Measurements from ENCODE around the gene OSBPL5.

DNA sequence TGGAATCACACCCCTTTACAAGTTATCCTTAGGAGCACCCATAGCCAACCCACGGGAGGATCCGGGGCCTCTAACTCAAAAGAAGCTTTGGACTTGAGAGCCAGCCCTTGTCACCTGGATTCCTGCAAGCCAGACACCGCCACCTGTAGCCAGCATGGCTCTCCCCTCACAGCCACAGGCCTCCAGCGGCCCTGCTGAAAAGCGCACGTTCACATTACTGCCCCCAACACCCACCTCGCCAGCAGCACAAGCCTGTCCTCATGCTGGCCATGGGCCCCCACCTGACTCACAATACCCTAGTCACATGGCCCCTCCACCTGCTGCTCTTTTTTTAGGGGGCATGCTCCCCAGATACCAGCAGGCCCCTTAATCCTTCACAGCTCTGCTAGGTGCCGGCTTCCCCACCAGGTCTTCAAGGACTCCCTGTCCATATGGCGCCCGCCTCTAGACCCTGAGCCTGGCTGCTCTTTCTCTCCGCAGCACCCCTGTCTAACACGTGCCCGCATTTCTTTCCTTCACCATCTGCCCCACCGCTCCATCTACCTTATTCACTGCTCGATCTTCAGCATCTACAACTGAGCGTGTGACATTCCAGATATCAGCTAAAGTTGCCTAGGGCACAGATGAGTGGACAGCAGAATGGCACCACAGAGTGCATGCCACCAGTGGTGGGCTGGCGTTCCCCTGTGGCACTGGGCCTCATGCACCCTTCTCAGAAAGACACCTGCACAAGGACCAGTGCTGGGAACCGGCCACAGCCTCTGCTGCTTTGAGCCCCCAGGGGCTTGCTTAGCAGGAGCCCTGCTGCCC lies 114.5 kb downstream of the OSBPL5 start:
- TF ChIP-seq, protein P1, sequence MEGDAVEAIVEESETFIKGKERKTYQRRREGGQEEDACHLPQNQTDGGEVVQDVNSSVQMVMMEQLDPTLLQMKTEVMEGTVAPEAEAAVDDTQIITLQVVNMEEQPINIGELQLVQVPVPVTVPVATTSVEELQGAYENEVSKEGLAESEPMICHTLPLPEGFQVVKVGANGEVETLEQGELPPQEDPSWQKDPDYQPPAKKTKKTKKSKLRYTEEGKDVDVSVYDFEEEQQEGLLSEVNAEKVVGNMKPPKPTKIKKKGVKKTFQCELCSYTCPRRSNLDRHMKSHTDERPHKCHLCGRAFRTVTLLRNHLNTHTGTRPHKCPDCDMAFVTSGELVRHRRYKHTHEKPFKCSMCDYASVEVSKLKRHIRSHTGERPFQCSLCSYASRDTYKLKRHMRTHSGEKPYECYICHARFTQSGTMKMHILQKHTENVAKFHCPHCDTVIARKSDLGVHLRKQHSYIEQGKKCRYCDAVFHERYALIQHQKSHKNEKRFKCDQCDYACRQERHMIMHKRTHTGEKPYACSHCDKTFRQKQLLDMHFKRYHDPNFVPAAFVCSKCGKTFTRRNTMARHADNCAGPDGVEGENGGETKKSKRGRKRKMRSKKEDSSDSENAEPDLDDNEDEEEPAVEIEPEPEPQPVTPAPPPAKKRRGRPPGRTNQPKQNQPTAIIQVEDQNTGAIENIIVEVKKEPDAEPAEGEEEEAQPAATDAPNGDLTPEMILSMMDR (conservative IDR thresholded peaks at IDR 0.05; ENCODE audit: low read depth, low read length) = no peak
- TF ChIP-seq EZH2 (IDR thresholded peaks at IDR 0.05; ENCODE audit: low read length, unreplicated experiment) = no peak
